Cardiac fibroblast (primary cell): ENCODE data around the gene ATP5F1E.

Experiments used
- DNase-seq, 2 donors: peaks; one replicate each; pipeline versions ENCODE4 v3.0.0 to v3.0.0-alpha.2; 2010; ENCODE audit warnings: low read depth in 2 of 2
- H3K4me3 ChIP-seq, 2 donors: replicated peaks in 1 of 2; 1 replicate in 1 of 2; 2 replicates in 1 of 2; pipeline ENCODE4 v1.5.1; 2011; ENCODE audit warnings: low read depth in 2 of 2, low read length in 2 of 2, mild to moderate bottlenecking in 2 of 2, moderate library complexity in 1 of 2
- TF ChIP-seq, protein P1 (sequence below): IDR thresholded peaks from one replicate; pipeline ENCODE4 v1.5.1; 2011; ENCODE audit warnings: low read depth, mild to moderate bottlenecking, low read length, inconsistent platforms

The ATP5F1E gene

DNA sequence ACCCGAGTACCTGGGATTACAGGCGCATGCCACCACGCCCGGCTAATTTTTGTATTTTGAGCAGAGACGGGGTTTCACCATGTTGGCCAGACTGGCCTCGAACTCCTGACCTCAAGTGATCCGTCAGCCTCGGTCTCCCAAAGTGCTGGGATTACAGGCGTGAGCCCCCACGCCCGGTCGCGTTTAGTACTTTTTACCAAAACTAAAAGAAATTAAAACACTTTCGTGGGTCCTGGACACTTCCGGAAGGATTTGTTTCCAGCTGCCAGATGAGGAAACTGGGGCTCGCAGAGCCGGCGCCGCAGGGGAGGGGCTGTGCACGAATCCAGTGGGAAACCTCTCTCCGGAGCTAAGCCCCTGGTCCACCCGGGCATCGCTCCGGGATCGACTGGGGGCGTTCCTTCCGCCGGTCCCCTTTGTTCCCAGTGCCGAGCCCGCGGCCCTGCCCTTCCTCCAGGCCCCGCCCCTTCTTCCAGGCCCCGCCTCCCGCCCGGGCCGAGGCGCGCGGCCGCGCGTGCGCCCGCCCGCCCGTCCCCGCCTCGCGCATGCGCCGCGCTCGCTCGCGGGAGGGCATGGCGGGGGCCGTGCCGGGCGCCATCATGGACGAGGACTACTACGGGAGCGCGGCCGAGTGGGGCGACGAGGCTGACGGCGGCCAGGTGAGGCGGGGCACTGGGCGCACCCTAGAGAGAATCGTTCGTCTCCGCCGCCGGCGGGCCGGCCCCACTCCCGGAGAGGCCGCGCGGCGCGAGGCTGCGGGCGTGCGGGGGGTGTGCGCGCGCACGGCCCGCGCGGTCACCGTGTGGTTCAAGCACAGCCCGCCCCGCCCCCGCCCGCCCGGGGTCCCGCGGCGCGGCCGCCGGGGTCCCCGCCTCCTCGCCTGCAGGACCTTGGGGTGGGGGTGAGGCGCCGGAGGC is 51.2 kb downstream of the ATP5F1E start, which contains the start of gene NELFCD:
TSS of gene NELFCD (plus strand) at position 546 of the 917 bp plus-strand sequence. CDS start at position 600, 54 bp downstream.
- H3K4me3 ChIP-seq: peak within 1 kb of the TSS; percentile 58 to 71
- peak; percentile 78 to 87 for DNase-seq
- TF ChIP-seq, protein P1, sequence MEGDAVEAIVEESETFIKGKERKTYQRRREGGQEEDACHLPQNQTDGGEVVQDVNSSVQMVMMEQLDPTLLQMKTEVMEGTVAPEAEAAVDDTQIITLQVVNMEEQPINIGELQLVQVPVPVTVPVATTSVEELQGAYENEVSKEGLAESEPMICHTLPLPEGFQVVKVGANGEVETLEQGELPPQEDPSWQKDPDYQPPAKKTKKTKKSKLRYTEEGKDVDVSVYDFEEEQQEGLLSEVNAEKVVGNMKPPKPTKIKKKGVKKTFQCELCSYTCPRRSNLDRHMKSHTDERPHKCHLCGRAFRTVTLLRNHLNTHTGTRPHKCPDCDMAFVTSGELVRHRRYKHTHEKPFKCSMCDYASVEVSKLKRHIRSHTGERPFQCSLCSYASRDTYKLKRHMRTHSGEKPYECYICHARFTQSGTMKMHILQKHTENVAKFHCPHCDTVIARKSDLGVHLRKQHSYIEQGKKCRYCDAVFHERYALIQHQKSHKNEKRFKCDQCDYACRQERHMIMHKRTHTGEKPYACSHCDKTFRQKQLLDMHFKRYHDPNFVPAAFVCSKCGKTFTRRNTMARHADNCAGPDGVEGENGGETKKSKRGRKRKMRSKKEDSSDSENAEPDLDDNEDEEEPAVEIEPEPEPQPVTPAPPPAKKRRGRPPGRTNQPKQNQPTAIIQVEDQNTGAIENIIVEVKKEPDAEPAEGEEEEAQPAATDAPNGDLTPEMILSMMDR: no peak

GRCh38 chr20:58978351-58979190 is 53.6 kb downstream of the ATP5F1E start:
- TF ChIP-seq, protein P1: no peak
- no peak overlapping the region for H3K4me3 ChIP-seq
- no peak for DNase-seq

DNA sequence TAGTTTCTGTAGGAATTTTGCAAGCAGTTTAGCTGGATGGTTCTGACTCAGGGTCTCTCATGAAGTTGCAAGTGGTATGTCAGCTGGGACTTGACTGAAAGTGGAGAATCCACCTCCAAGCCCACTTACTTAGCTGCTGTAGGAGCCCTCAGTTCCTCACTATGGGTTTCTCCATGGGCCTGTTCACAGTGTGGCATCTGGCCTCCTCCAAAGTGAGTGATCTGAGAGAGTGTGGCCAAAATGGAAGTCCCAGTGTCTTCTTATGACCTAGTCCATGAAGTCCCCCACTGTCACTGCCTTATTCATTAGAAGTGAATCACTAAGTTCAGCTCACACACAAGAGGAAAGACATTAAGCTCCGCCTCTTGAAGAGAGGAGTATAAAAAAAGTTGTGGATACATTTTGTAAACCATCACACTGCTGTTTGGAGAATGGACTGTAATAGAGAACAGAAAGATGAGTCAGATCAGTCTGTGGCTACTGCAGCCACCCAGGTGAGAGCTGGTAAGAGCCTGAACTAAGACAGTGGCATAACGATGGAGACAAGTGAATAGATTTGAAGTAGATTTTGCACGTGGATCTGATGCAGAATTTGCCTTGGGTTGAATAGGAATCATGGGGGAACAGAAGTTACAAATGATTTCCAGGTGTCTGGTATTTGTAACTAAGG is 55.9 kb downstream of the ATP5F1E start:
- DNase-seq: no peak
- TF ChIP-seq, protein P1: no peak

More for the DNA sequence above, 55.9 kb downstream of the ATP5F1E start:
- H3K4me3 ChIP-seq: no peak overlapping the region
